Spleen (tissue), 11 donors: Measurements from ENCODE around the gene UBE2L5. TPM values are rescaled to one million over a fixed set of nuclear protein-coding genes. Genes with fewer than 3 reads are reported as not detected.
A peak's percentile ranks its signal among the peaks of the same experiment; 100 is the strongest.

ENCODE experiments used
- DNase-seq: peaks from one replicate; pipeline ENCODE4 v3.0.0-alpha.2; 2020
- H3K27ac ChIP-seq, 8 donors: fragments of 200-600 bp; sonication (generic) in 7 of 8; 1 replicate in 4 of 8; 2 replicates in 4 of 8; pipeline versions ENCODE4 v1.5.0 to v1.8.0; 2016 to 2021; ENCODE audit warnings: inconsistent platforms in 4 of 8, mild to moderate bottlenecking in 4 of 8, moderate library complexity in 1 of 8
- H3K27me3 ChIP-seq, 7 donors: fragments of 200-600 bp; sonication (generic) in 6 of 7; replicated peaks in 1 of 7; 1 replicate in 4 of 7; 2 replicates in 3 of 7; pipeline versions ENCODE4 v1.5.0 to v1.8.0; 2016 to 2021; ENCODE audit warnings: inconsistent platforms in 3 of 7, mild to moderate bottlenecking in 1 of 7
- H3K36me3 ChIP-seq, 6 donors: fragments of 200-600 bp; sonication (generic) in 5 of 6; 1 replicate in 4 of 6; 2 replicates in 2 of 6; pipeline versions ENCODE4 v1.5.0 to v1.8.0; 2016 to 2021; ENCODE audit warnings: inconsistent platforms in 2 of 6
- H3K4me1 ChIP-seq, 6 donors: fragments of 200-600 bp; sonication (generic) in 5 of 6; 1 replicate in 3 of 6; 2 replicates in 3 of 6; pipeline versions ENCODE4 v1.5.0 to v1.8.0; 2016 to 2021; ENCODE audit warnings: inconsistent platforms in 3 of 6
- H3K4me3 ChIP-seq, 8 donors: fragments of 200-600 bp; sonication (generic) in 7 of 8; 1 replicate in 4 of 8; 2 replicates in 4 of 8; pipeline versions ENCODE4 v1.5.0 to v1.8.0; 2016 to 2021; ENCODE audit warnings: inconsistent platforms in 4 of 8, mild to moderate bottlenecking in 4 of 8, moderate library complexity in 2 of 8
- H3K9me3 ChIP-seq, 8 donors: fragments of 200-600 bp; sonication (generic) in 7 of 8; 1 replicate in 4 of 8; 2 replicates in 4 of 8; pipeline versions ENCODE4 v1.5.0 to v1.8.0; 2016 to 2021; ENCODE audit warnings: inconsistent platforms in 4 of 8
- CTCF ChIP-seq, 11 experiments: fragments of 200-600 bp in 7 of 11; fragments of 450-650 bp in 4 of 11; sonication (generic) in 4 of 11; IDR thresholded peaks in 8 of 11; conservative IDR thresholded peaks in 3 of 11; 1 replicate in 7 of 11; 2 replicates in 4 of 11; pipeline versions ENCODE4 v1.4.0 to v1.8.0; 2016 to 2021; ENCODE audit warnings: antibody characterized with exemption in 11 of 11, inconsistent platforms in 4 of 11, mild to moderate bottlenecking in 1 of 11
- POLR2A ChIP-seq, 3 donors: fragments of 450-650 bp; IDR thresholded peaks; one replicate each; pipeline ENCODE4 v1.5.1; 2017; ENCODE audit warnings: antibody characterized with exemption in 3 of 3, mild to moderate bottlenecking in 1 of 3
- POLR2AphosphoS5 ChIP-seq, 3 donors: sonication (generic); formaldehyde crosslinking; IDR thresholded peaks; one replicate each; pipeline ENCODE4 v1.5.1; 2017; ENCODE audit warnings: antibody characterized with exemption in 3 of 3
- WGBS, 5 donors: extraction: QIAGEN DNeasy Blood & Tissue Kit in 3 of 5; methylation state at CpG; one replicate each; pipeline versions ENCODE4 v1.1.5 to v1.1.7; 2013 to 2018; 5-methylcytosine and 5-hydroxymethylcytosine counted together
- intact Hi-C: fragments of 100-400 bp; cut with DNase I; formaldehyde crosslinking; loops from one replicate; pipeline ENCODE4 v1.15.0; 2023; ENCODE audit warnings: low total_unique reads
- polyA plus RNA-seq, 3 donors: library from polyadenylated mRNA; stranded (reverse); fragments of 200-250 nt; gene quantifications; one replicate each; pipeline ENCODE4 v1.2.1, GENCODE V29; 2013
- total RNA-seq, 7 donors: library from RNA; depleted of rRNA in 3 of 7; stranded (reverse); fragments of >200 nt in 3 of 7; fragmentation: NEBNext Ultra II Directional in 4 of 7; extraction: Animal tissue kit (Norgen Biotek cat#: 25700) in 4 of 7; gene quantifications; one replicate each; pipeline versions ENCODE4 v1.1.0 to v1.2.1, GENCODE V29; 2016 to 2021
- donor health status: healthy with polysubstance abuse.
- donor health status: DM: no; HTN: no; CAD: no; lungs with moderate emphysema.
- donor health status: DM: no; HTN: no; CAD: no.
- donor health status: Bipolar disorder and iron deficiency.
- donor health status: healthy.
- donor health status: DM: no; HTN: no; CAD: no.
- donor health status: DM: yes; HTN: yes; CAD: no.

UBE2L5 gene
- total and polyA plus RNA-seq, 10 donors: 0.05 TPM; not detected in 9

DNA sequence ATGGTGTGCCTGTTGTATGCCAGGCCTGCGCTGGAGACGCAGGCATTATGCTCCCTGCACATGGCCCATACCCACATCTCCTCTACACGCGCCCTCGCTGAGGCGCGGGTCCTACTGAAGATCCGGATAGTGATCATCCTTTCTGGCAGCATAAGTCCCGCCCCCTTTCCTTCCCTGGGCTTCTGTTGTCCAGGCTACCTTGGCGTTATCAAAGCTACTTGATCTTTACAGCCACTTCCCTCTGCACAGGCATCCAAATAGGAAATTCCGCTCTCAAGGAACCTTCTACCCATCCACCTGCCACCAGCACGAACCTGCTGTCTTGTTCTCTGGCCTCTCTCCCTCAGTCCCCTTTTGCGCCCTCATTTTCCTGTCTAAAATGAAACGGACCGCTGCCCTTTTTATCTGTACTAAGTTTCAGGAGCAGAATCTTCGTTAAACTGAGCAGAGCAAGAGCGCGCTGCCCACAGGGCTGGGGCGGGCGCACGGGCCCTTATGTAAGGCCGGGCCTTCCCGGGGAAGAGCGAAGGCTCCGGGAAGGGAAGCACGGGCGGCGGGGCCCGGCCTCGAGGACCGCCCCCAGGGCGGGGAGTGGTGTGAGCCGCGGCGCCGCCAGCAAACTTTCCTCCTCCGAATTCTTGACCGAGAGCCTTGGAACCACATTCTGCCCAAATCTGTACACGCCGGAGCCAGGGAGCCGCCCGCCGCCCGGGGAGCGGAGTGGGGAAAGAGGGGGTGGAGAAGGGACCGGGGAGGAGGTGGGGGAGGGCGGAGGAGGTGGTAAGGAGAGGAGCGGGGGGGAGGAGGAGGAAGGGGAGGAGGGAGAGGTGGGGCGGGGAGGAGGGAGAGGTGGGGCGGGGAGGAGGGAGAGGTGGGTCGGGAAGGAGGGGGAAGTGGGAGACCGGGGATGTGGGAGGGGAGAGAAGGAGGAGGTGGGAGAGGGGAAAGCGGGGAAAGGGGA is 920 bp upstream of the UBE2L5 start:
- H3K27ac ChIP-seq: peak overlapping the region; percentile 78 to 95 (median 91)
- peak; percentile 83 to 91 (median 84) for TF ChIP-seq POLR2AphosphoS5 (IDR thresholded peaks at IDR 0.05)
- TF ChIP-seq POLR2A (IDR thresholded peaks at IDR 0.05): peak in 1 of 3 donors; percentile 80
- no peak for TF ChIP-seq CTCF (IDR thresholded peaks at IDR 0.05 in 8 of 11, conservative IDR thresholded peaks at IDR 0.05 in 3 of 11)
- H3K36me3 ChIP-seq: no peaks in the 10 kb centered on the region
- H3K9me3 ChIP-seq: no peaks in the 10 kb centered on the region
- intact Hi-C loops: no loop called here
- DNase-seq: peak; percentile 94
- H3K4me3 ChIP-seq: peak overlapping the region; percentile 40 to 69 (median 58)
- no peaks in the 10 kb centered on the region for H3K27me3 ChIP-seq
- H3K4me1 ChIP-seq: peaks cover 4 to 38% (median 24%) of the 10 kb centered on the region in 6 donors
- 9 to 15% (median 11%) methylated on average over 39 to 52 of the region's 53 CpGs for WGBS, 5 donors

DNA sequence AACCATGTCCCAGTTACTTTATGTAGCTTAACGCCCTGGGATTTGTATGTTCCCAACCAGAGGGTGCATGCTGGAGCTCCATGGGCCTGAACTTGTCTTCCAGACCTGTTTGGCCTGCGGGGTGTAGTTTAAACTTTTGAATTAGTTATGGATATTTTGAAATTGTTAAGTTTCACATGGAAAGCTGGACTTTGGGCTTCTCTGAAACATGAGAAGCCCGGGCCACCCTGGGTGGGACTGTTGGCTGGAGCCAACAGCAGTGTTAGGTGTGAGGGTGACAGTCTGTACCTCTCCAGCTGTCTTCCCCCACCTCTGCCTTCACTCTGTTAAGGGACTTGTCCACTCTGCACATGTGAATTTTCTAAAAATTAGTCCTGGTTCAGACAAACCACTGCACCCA is 1.6 kb downstream of the UBE2L5 start:
- no peak overlapping the region for H3K4me3 ChIP-seq
- H3K27ac ChIP-seq: no peak overlapping the region
- H3K4me1 ChIP-seq: peaks cover 4 to 32% (median 20%) of the 10 kb centered on the region in 6 donors
- no peak for DNase-seq
- H3K9me3 ChIP-seq: no peaks in the 10 kb centered on the region
- WGBS, 5 donors: 92 to 99% (median 95%) methylated on average over 3 of the region's 3 CpGs
- intact Hi-C loops: no loop called here
- no peaks in the 10 kb centered on the region for H3K27me3 ChIP-seq
- TF ChIP-seq CTCF (IDR thresholded peaks at IDR 0.05 in 8 of 11, conservative IDR thresholded peaks at IDR 0.05 in 3 of 11) (no peak), POLR2A (IDR thresholded peaks at IDR 0.05) (no peak), POLR2AphosphoS5 (IDR thresholded peaks at IDR 0.05) (no peak)
- no peaks in the 10 kb centered on the region for H3K36me3 ChIP-seq

- TF ChIP-seq POLR2A (IDR thresholded peaks at IDR 0.05) (no peak), POLR2AphosphoS5 (IDR thresholded peaks at IDR 0.05) (no peak), CTCF (IDR thresholded peaks at IDR 0.05 in 8 of 11, conservative IDR thresholded peaks at IDR 0.05 in 3 of 11) (no peak)
- Histone ChIP-seq H3K4me3 (no peak overlapping the region), H3K36me3 (no peaks in the 10 kb centered on the region), H3K9me3 (no peaks in the 10 kb centered on the region), H3K4me1 (peaks cover 0 to 15% (median 0%) of the 10 kb centered on the region in 6 donors), H3K27me3 (no peaks in the 10 kb centered on the region), H3K27ac (no peak overlapping the region)
- intact Hi-C loops: no loop called here
- DNase-seq: no peak
- WGBS, 5 donors: 81 to 88% (median 87%) methylated on average over 3 of the region's 3 CpGs
Measured at GRCh38 chr13:30429235-30429634, 6.9 kb downstream of the UBE2L5 start.
